ENCODE measurements around the gene ST3GAL4.

DNA sequence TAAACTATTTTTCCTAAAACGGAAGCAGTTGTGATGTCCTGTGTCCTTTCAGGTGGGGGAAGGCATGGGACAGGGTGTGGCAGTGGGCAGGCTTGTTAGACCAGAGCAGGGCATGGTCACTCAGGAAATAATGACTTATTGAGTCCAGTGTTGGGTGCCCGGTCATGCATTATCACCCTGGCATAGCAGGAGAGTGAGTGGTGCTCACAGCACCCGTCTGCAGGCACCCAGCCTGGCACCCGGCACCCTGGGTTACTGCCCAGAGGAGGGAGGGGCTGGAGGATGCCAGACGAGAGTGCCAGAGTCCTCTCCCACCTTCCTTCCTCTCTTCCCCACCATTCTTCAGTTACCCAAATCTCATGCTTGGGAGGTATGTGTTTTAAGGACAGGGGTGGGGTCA is 59.1 kb downstream of the ST3GAL4 start:
- TF ChIP-seq POLR2AphosphoS5 (IDR thresholded peaks at IDR 0.05) (no peak), POLR2A (IDR thresholded peaks at IDR 0.05) (no peak)
- TF ChIP-seq, protein P1, sequence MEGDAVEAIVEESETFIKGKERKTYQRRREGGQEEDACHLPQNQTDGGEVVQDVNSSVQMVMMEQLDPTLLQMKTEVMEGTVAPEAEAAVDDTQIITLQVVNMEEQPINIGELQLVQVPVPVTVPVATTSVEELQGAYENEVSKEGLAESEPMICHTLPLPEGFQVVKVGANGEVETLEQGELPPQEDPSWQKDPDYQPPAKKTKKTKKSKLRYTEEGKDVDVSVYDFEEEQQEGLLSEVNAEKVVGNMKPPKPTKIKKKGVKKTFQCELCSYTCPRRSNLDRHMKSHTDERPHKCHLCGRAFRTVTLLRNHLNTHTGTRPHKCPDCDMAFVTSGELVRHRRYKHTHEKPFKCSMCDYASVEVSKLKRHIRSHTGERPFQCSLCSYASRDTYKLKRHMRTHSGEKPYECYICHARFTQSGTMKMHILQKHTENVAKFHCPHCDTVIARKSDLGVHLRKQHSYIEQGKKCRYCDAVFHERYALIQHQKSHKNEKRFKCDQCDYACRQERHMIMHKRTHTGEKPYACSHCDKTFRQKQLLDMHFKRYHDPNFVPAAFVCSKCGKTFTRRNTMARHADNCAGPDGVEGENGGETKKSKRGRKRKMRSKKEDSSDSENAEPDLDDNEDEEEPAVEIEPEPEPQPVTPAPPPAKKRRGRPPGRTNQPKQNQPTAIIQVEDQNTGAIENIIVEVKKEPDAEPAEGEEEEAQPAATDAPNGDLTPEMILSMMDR (IDR thresholded peaks at IDR 0.05), result no peak
